DMS 273 (cell line): ENCODE data around the gene EDC3.

Experiments used
- DNase-seq: peaks from one replicate; lab custom pipeline; 2025; ENCODE audit not compliant: unreplicated experiment; lab: John Stamatoyannopoulos, UW

EDC3 gene

GRCh38 chr15:74585191-74585590 lies 110.6 kb downstream of the EDC3 start:
- no peak for DNase-seq

- no peak for DNase-seq
Measured at GRCh38 chr15:74584779-74585178, 111.0 kb downstream of the EDC3 start.

- DNase-seq, result no peak
Measured at GRCh38 chr15:74584204-74584603, 111.6 kb downstream of the EDC3 start.
